Panc1 (cell line): ENCODE measurements around the gene CHST15. TPM values are rescaled to one million over a fixed set of nuclear protein-coding genes. Genes with fewer than 3 reads are reported as not detected.

ENCODE experiments used
- ATAC-seq: fragments of 200-7000 bp; cut with Tn5 transposase; 2 replicates; pipeline ENCODE4 v1.9.1; 2020; ENCODE audit warnings: mild to moderate bottlenecking, moderate library complexity
- BruUV-seq: library from RNA; stranded (reverse); fragments of 400-500 nt; replicated peaks from 2 replicates; lab custom pipeline; 2021; lab: Mats Ljungman, UMichigan
- CTCF ChIA-PET: fragments of 300-600 bp; sonication (Branson Sonifier 250); formaldehyde crosslinking; loops from one replicate; lab custom pipeline; 2022; ENCODE audit warnings: antibody characterized with exemption; lab: Charles Lee
- POLR2A ChIA-PET: fragments of 300-600 bp; sonication (Branson Sonifier 250); formaldehyde crosslinking; loops from one replicate; lab custom pipeline; 2022; ENCODE audit warnings: antibody characterized with exemption; lab: Charles Lee
- DNase-seq: peaks from one replicate; pipeline ENCODE4 v3.0.0-alpha.2; 2010; ENCODE audit warnings: low read depth, low spot score
- H3K27ac ChIP-seq: 2 replicates; pipeline ENCODE4 v1.5.1; 2011; ENCODE audit warnings: mild to moderate bottlenecking, low read length, inconsistent platforms
- H3K27me3 ChIP-seq: fragments of 200-500 bp; sonication (Bioruptor generic); 2 replicates; pipeline ENCODE4 v1.6.0; 2014; ENCODE audit warnings: low read length, inconsistent platforms; ENCODE audit not compliant: control insufficient read depth, insufficient read depth
- H3K36me3 ChIP-seq: fragments of 200-500 bp; sonication (Bioruptor generic); 2 replicates; pipeline ENCODE4 v1.5.1; 2014; ENCODE audit warnings: inconsistent platforms, mild to moderate bottlenecking, low read length, moderate library complexity; ENCODE audit not compliant: control insufficient read depth, insufficient read depth
- H3K4me1 ChIP-seq: 2 replicates; pipeline ENCODE4 v1.5.1; 2011; ENCODE audit warnings: inconsistent platforms, mild to moderate bottlenecking, low read length, moderate library complexity; ENCODE audit not compliant: control insufficient read depth, insufficient read depth
- H3K4me3 ChIP-seq, 2 experiments: 2 replicates each; pipeline ENCODE4 v1.5.1; 2011 to 2012; ENCODE audit warnings: low read depth in 2 of 2, low read length in 2 of 2, mild to moderate bottlenecking in 2 of 2, inconsistent platforms in 1 of 2, moderate library complexity in 1 of 2
- H3K9me3 ChIP-seq: fragments of 200-500 bp; sonication (Bioruptor generic); 2 replicates; pipeline ENCODE4 v1.5.1; 2014; ENCODE audit warnings: low read depth, mild to moderate bottlenecking, inconsistent platforms, low read length, moderate library complexity; ENCODE audit not compliant: control insufficient read depth, insufficient read depth
- CTCF ChIP-seq: fragments of 450-650 bp; IDR thresholded peaks from 2 replicates; pipeline ENCODE4 v1.5.1; 2017; ENCODE audit warnings: mild to moderate bottlenecking
- POLR2AphosphoS5 ChIP-seq: IDR thresholded peaks from 2 replicates; pipeline ENCODE4 v1.6.1; 2012; ENCODE audit warnings: mild to moderate bottlenecking, low read depth, low read length, moderate library complexity
- REST ChIP-seq, 2 experiments: IDR thresholded peaks; 2 replicates each; pipeline ENCODE4 v1.6.1; 2011 to 2012; ENCODE audit warnings: low read depth in 2 of 2, control low read depth in 1 of 2, low read length in 1 of 2, mild to moderate bottlenecking in 1 of 2, moderate library complexity in 1 of 2; ENCODE audit not compliant: insufficient read depth in 1 of 2
- SIN3A ChIP-seq: IDR thresholded peaks from 2 replicates; pipeline ENCODE4 v1.6.1; 2012; ENCODE audit warnings: low read depth, mild to moderate bottlenecking, low read length, moderate library complexity, borderline replicate concordance; ENCODE audit not compliant: insufficient read depth
- TCF7L2 ChIP-seq: IDR thresholded peaks from 2 replicates; pipeline ENCODE4 v1.6.1; 2011; ENCODE audit warnings: mild to moderate bottlenecking, low read depth, low read length, inconsistent platforms
- in situ Hi-C: cut with HindIII; loops from 2 replicates; pipeline ENCODE4 v1.10.0; 2016; ENCODE audit warnings: low sequenced_read_pairs, low pct_unique_long_range_greater_than_20kb
- intact Hi-C: fragments of 100-400 bp; cut with micrococcal nuclease; formaldehyde crosslinking; loops from one replicate; pipeline ENCODE4 v1.10.0; 2022; ENCODE audit not compliant: unreplicated experiment
- total RNA-seq: library from RNA; stranded (reverse); gene quantifications from one replicate; pipeline ENCODE4 v1.2.1, GENCODE V29; 2021; ENCODE audit not compliant: unreplicated experiment

Gene CHST15
- total RNA-seq, 1 experiment from 2014 or later: 33.2 TPM

- in situ Hi-C loops (no loop called here), intact Hi-C loops (loop anchor here (5.0 kb wide), 2 partner anchors 94 to 296 kb away; no protein-coding TSS in a partner anchor)
- no TSS peak for BruUV-seq
- Histone ChIP-seq H3K27ac (peak overlapping the region; percentile 49; the same call in 1 of the 2 replicates), H3K4me3 (peak overlapping the region; percentile 64), H3K36me3 (peaks cover 2% of the 10 kb centered on the region; the same call in 1 of the 2 replicates), H3K27me3 (no peaks in the 10 kb centered on the region), H3K9me3 (no peaks in the 10 kb centered on the region), H3K4me1 (peaks cover 37% of the 10 kb centered on the region)
- DNase-seq (no peak), ATAC-seq (peak; percentile 59)
- TF ChIP-seq POLR2AphosphoS5 (no peak), CTCF (no peak), SIN3A (0 out of 2 replicates have a peak, but pooled peaks have one; percentile 31), TCF7L2 (no peak), REST (IDR thresholded peaks at IDR 0.05; ENCODE audit: insufficient read depth in 1 of 2, low read depth in 2 of 2, low read length in 1 of 2) (no peak)
- CTCF ChIA-PET: interaction anchor here (1.2 to 1.3 kb wide), 3 partner anchors 96 to 97 kb away, joined by 3 to 6 read pairs (median 5); no protein-coding TSS in a partner anchor
- POLR2A ChIA-PET: interaction anchor here (0.7 kb wide), 1 partner anchor 67 kb away, joined by 3 read pairs; no protein-coding TSS in a partner anchor
Measured at GRCh38 chr10:124091646-124092249, 1.6 kb downstream of the CHST15 start.

- Histone ChIP-seq H3K27ac (no peak overlapping the region), H3K36me3 (peaks cover 2% of the 10 kb centered on the region; the same call in 1 of the 2 replicates), H3K9me3 (no peaks in the 10 kb centered on the region), H3K4me1 (peaks cover 39% of the 10 kb centered on the region), H3K27me3 (no peaks in the 10 kb centered on the region), H3K4me3 (peak overlapping the region in 1 of 2 experiments; percentile 64; a peak in 2 of 4 replicates)
- POLR2A ChIA-PET: no interaction called here
- in situ Hi-C loops (no loop called here), intact Hi-C loops (loop anchor here (5.0 kb wide), 2 partner anchors 93 to 297 kb away; no protein-coding TSS in a partner anchor)
- no peak for DNase-seq
- TF ChIP-seq REST (IDR thresholded peaks at IDR 0.05; ENCODE audit: insufficient read depth in 1 of 2, low read depth in 2 of 2, low read length in 1 of 2): no peak
- no TSS peak for BruUV-seq
- ATAC-seq: no peak
- CTCF ChIA-PET: interaction anchor here (0.7 to 1.2 kb wide), 3 partner anchors 95 to 298 kb away, joined by 3 read pairs; no protein-coding TSS in a partner anchor
Measured at GRCh38 chr10:124090601-124091209, 2.7 kb downstream of the CHST15 start.
